GM21737 (cell line): Measurements from ENCODE around the gene PRR15L.

Experiments
- ATAC-seq: cut with Tn5 transposase; IDR thresholded peaks from one replicate; pipeline ENCODE4 v1.9.1; 2021; ENCODE audit warnings: mild to moderate bottlenecking, moderate library complexity; ENCODE audit not compliant: unreplicated experiment

PRR15L gene

DNA sequence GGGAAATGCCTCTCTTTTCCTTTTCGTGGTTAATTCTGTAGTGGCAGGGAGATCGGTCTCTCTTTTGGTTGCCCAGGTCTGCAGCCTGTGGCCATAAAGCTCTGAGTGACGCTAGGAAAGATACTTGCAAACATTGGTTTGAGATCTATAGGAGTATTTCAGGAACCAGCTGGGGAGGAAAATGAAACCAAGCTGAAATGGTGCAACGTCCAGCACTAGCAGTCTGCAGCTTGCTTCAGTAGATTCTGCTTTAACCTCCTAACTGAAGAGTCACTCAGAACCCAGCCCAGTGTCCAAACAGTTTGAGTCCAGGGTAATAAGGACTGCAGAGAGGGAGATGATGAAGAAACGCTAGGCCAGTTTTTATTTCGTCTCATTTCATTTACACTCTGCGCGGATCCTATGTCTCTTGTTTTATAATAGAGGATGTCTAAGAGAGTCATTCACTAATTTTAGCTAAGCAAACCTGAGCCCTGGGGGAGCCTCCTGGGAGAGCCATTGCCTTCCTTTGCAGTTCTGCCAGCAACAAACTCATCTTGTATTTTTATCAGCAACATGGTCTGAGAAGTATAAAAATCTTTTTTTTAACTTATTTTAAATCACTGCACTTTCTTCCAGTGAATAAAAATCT is 49.6 kb downstream of the PRR15L start:
- ATAC-seq: no peak

DNA sequence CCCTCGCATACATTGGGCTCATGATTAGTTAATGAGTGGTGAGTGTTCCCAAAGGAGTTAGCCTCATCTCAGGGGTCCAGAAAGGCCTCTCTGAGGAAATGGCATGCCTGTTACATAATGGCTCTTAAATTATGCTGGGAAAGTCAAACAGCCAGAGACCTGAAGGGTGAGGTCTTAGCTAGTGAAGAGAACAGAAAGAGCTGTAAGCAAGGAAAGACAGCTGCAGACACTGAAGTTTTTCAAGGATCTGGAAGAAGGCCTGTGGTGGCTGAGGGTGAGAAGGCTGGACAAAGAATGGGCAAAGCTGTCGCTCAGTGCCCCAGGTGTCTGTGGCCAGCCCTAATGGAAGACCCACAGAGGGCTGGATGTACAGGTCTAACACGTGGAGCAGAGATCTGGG is 51.2 kb downstream of the PRR15L start:
- ATAC-seq: no peak

GRCh38 chr17:47905221-47905733 is 52.4 kb downstream of the PRR15L start:
- no peak for ATAC-seq

- ATAC-seq: no peak
Measured at GRCh38 chr17:47902039-47902744, 55.5 kb downstream of the PRR15L start.
